DND-41 (cell line): ENCODE measurements around the gene LSMEM2.

Experiments used
- ATAC-seq: fragments of 200-7000 bp; cut with Tn5 transposase; 3 replicates; pipeline ENCODE4 v1.9.1; 2021; ENCODE audit warnings: low read depth; ENCODE audit not compliant: insufficient read depth
- DNase-seq: peaks from one replicate; pipeline ENCODE4 v3.0.0-alpha.2; 2020
- H2AFZ ChIP-seq: 2 replicates; pipeline ENCODE4 v1.6.0; 2012; ENCODE audit warnings: low read depth, low read length
- H3K27ac ChIP-seq: 2 replicates; pipeline ENCODE4 v1.5.1; 2012; ENCODE audit warnings: low read length, inconsistent platforms
- H3K27me3 ChIP-seq: fragments of 200-600 bp; sonication (generic); 2 replicates; pipeline ENCODE4 v1.6.0; 2012; ENCODE audit warnings: low read length, mild to moderate bottlenecking, inconsistent platforms; ENCODE audit not compliant: insufficient read depth, poor library complexity
- H3K36me3 ChIP-seq: 2 replicates; pipeline ENCODE4 v1.5.1; 2012; ENCODE audit warnings: low read length, inconsistent platforms; ENCODE audit not compliant: insufficient read depth
- H3K4me1 ChIP-seq: 2 replicates; pipeline ENCODE4 v1.5.1; 2012; ENCODE audit warnings: mild to moderate bottlenecking, low read length; ENCODE audit not compliant: insufficient read depth
- H3K4me2 ChIP-seq: 2 replicates; pipeline ENCODE4 v1.6.0; 2012; ENCODE audit warnings: mild to moderate bottlenecking, moderate library complexity, low read length, inconsistent platforms; ENCODE audit not compliant: insufficient read depth
- H3K4me3 ChIP-seq, 2 experiments: fragments of 200-600 bp in 1 of 2; shearing (Covaris generic) in 1 of 2; 2 replicates each; pipeline ENCODE4 v1.5.1; 2012 to 2016; ENCODE audit warnings: inconsistent platforms in 2 of 2, low read length in 2 of 2, mild to moderate bottlenecking in 2 of 2, low read depth in 1 of 2, moderate library complexity in 1 of 2
- H3K79me2 ChIP-seq: 2 replicates; pipeline ENCODE4 v1.6.0; 2012; ENCODE audit warnings: low read length, inconsistent platforms; ENCODE audit not compliant: insufficient read depth
- H3K9ac ChIP-seq: 2 replicates; pipeline ENCODE4 v1.6.0; 2012; ENCODE audit warnings: low read depth, mild to moderate bottlenecking, inconsistent platforms, low read length, moderate library complexity
- H3K9me3 ChIP-seq: 2 replicates; pipeline ENCODE4 v1.5.1; 2012; ENCODE audit warnings: low read length, moderate library complexity, mild to moderate bottlenecking, inconsistent platforms; ENCODE audit not compliant: insufficient read depth, severe bottlenecking
- H4K20me1 ChIP-seq: 2 replicates; pipeline ENCODE4 v1.6.0; 2012; ENCODE audit warnings: low read length; ENCODE audit not compliant: insufficient read depth
- EZH2 ChIP-seq: IDR thresholded peaks from 3 replicates; pipeline ENCODE4 v1.6.1; 2012; ENCODE audit warnings: borderline replicate concordance, low read depth, mild to moderate bottlenecking, moderate library complexity, low read length, inconsistent platforms; ENCODE audit not compliant: severe bottlenecking
- TF ChIP-seq, protein P1 (sequence below): IDR thresholded peaks from 2 replicates; pipeline ENCODE4 v1.5.1; 2012; ENCODE audit warnings: borderline replicate concordance, low read length, moderate library complexity, mild to moderate bottlenecking; ENCODE audit not compliant: poor library complexity, severe bottlenecking; ENCODE audit errors: extremely low read depth

The LSMEM2 gene

DNA sequence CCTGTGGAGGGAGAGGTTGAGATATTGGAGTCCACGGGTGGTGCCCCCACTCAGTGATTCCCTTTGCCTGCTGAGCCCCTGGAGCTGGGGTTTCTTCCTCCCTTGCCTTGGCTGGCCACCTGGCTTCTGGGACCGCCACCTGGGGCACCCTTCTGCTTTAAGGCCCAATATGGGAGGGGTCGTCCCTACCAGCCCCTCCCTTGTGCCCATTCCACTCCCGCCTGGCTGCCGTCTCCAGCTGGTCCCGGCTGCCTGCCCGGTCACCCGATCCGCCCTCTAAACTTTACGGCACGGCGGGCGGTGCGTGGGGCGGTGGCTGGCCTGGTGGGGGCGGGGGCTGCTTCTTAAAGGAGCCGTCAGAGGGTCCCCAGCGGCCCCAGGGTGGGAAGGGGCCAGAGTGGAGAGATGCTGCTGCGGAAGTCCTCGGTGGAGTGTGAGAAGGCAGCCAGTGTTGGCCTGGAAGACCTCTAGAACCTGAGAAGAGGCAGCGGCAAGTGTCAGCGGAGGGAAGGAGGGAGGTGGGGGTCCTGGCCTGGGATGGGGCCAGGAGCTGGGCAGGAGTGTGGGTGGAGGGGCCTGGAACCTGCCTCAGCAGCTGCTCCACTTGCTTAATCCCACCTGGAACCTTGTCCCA is 11.5 kb upstream of the LSMEM2 start:
- Histone ChIP-seq H3K27me3 (no peaks in the 10 kb centered on the region), H4K20me1 (no peaks in the 10 kb centered on the region), H3K36me3 (no peaks in the 10 kb centered on the region), H3K4me1 (no peaks in the 10 kb centered on the region), H3K9ac (no peak overlapping the region), H3K79me2 (no peaks in the 10 kb centered on the region), H2AFZ (no peak overlapping the region), H3K4me2 (no peak overlapping the region), H3K9me3 (no peaks in the 10 kb centered on the region), H3K27ac (no peak overlapping the region), H3K4me3 (no peak overlapping the region)
- ATAC-seq, result no peak
- DNase-seq, result no peak
- no peak for TF ChIP-seq EZH2
- TF ChIP-seq, protein P1, sequence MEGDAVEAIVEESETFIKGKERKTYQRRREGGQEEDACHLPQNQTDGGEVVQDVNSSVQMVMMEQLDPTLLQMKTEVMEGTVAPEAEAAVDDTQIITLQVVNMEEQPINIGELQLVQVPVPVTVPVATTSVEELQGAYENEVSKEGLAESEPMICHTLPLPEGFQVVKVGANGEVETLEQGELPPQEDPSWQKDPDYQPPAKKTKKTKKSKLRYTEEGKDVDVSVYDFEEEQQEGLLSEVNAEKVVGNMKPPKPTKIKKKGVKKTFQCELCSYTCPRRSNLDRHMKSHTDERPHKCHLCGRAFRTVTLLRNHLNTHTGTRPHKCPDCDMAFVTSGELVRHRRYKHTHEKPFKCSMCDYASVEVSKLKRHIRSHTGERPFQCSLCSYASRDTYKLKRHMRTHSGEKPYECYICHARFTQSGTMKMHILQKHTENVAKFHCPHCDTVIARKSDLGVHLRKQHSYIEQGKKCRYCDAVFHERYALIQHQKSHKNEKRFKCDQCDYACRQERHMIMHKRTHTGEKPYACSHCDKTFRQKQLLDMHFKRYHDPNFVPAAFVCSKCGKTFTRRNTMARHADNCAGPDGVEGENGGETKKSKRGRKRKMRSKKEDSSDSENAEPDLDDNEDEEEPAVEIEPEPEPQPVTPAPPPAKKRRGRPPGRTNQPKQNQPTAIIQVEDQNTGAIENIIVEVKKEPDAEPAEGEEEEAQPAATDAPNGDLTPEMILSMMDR, result no peak

DNA sequence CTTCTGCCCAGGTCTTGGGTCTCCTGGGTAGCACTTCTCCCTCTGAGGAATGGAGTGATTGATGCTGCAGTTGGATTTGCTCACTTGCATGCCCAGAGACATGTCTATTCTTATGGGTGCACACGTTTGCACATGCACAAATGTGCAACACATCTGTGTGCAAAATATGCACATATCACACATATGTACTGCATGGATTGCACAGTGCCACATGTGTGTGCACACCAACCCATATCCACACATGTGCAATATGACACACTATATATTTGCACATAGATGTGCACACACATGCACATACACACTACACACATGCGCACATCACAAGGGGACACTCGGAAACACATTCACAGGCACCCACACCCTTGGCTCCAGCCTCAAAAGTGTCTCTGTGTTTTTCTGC is 10.6 kb upstream of the LSMEM2 start:
- DNase-seq, result no peak
- Histone ChIP-seq H4K20me1 (no peaks in the 10 kb centered on the region), H3K27me3 (no peaks in the 10 kb centered on the region), H3K36me3 (no peaks in the 10 kb centered on the region), H3K4me1 (peaks cover 7% of the 10 kb centered on the region), H3K79me2 (no peaks in the 10 kb centered on the region), H3K9me3 (no peaks in the 10 kb centered on the region), H3K4me2 (no peak overlapping the region), H3K4me3 (no peak overlapping the region), H3K27ac (no peak overlapping the region), H2AFZ (no peak overlapping the region), H3K9ac (no peak overlapping the region)
- ATAC-seq, result no peak
- no peak for TF ChIP-seq EZH2
- TF ChIP-seq, protein P1, result no peak

DNA sequence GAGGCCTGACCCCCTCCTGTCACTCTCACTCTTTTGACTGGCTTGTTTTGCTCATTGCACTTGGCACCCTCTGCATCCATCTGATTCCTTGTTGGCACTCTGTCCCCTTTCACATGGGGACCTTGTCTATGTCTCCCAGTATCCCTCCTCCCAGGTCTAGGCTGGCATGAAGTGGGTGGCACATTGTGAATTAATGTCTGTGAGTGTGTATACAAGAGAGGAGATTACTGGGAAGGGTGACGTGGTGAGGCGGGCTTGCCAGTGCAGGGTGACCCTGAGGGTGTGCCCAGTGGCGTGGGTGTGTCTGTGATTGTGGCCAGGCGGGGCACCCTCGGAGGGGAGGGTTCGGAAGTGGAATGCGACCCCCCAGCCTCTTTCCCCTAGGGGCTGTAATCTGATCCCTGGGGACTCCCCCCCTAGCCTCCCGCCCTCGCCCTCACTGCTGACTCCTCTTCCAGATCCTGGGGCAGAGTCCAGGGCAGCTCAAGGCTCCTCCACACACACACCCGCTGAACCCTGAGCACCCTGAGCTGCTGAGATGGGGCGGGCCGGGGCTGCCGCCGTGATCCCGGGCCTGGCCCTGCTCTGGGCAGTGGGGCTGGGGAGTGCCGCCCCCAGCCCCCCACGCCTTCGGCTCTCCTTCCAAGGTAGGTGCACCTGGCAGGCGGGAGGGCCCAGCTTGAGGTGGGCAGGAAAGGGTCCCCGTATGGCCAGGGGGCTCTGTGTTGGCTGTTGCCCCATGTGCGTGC is 10.0 kb upstream of the LSMEM2 start, which contains the start of gene SEMA3B:
Gene SEMA3B, plus strand, starts transcription at position 445 of the 749 bp plus-strand sequence. Its CDS starts 94 bp downstream, at position 539.
- Histone ChIP-seq H4K20me1 (no peaks in the 10 kb centered on the region), H3K27ac (no peak within 1 kb of the TSS), H3K9ac (no peak within 1 kb of the TSS), H3K9me3 (no peaks in the 10 kb centered on the region), H3K27me3 (no peaks in the 10 kb centered on the region), H3K36me3 (no peaks in the 10 kb centered on the region), H3K79me2 (no peaks in the 10 kb centered on the region), H3K4me2 (no peak within 1 kb of the TSS), H2AFZ (no peak within 1 kb of the TSS), H3K4me1 (peaks cover 8% of the 10 kb centered on the region), H3K4me3 (no peak within 1 kb of the TSS)
- DNase-seq (no peak), ATAC-seq (no peak)
- TF ChIP-seq, protein P1, result no peak
- no peak for TF ChIP-seq EZH2
